Breast epithelium (tissue), 3 donors: ENCODE results near the gene CAPN2.

Experiments used
- CTCF ChIP-seq, 3 donors: fragments of 450-650 bp; IDR thresholded peaks; one replicate each; pipeline ENCODE4 v1.5.1; 2016 to 2017; ENCODE audit warnings: antibody characterized with exemption in 3 of 3, mild to moderate bottlenecking in 3 of 3, moderate library complexity in 3 of 3
- POLR2AphosphoS5 ChIP-seq, 3 donors: sonication (generic); formaldehyde crosslinking; IDR thresholded peaks; one replicate each; pipeline ENCODE4 v1.6.1; 2017; ENCODE audit warnings: antibody characterized with exemption in 3 of 3

DNA sequence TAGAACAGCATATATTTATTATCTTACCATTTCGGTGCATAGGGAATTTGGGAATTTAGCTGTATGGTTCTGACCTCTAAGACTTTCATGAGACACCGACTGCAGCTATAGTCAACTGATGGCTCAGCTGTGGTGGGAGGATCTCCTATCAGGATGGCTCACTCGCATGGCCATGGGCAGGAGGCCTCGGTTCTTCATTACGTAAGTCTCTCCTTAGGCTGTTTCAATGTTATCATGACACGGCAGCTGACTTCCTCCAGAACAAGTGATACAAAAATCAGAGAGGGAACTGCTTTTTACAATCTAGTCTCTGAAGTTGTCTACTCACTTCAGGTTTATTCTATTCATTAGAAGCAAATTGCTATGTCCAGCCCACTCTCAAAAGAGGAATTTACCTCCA is 33.5 kb upstream of the CAPN2 start:
- TF ChIP-seq POLR2AphosphoS5 (IDR thresholded peaks at IDR 0.05) (no peak), CTCF (IDR thresholded peaks at IDR 0.05) (no peak)
